LoVo (cell line): ENCODE measurements around the gene ADAM10.
"Not testable (repeated sequence)": the region's sequence is repeated elsewhere in the genome, so short reads cannot be mapped to it uniquely, and the experiment has no call there.

Experiments used
- DNase-seq: peaks from one replicate; pipeline ENCODE4 v3.0.0-alpha.2; 2016; ENCODE audit warnings: low spot score

Gene ADAM10

DNA sequence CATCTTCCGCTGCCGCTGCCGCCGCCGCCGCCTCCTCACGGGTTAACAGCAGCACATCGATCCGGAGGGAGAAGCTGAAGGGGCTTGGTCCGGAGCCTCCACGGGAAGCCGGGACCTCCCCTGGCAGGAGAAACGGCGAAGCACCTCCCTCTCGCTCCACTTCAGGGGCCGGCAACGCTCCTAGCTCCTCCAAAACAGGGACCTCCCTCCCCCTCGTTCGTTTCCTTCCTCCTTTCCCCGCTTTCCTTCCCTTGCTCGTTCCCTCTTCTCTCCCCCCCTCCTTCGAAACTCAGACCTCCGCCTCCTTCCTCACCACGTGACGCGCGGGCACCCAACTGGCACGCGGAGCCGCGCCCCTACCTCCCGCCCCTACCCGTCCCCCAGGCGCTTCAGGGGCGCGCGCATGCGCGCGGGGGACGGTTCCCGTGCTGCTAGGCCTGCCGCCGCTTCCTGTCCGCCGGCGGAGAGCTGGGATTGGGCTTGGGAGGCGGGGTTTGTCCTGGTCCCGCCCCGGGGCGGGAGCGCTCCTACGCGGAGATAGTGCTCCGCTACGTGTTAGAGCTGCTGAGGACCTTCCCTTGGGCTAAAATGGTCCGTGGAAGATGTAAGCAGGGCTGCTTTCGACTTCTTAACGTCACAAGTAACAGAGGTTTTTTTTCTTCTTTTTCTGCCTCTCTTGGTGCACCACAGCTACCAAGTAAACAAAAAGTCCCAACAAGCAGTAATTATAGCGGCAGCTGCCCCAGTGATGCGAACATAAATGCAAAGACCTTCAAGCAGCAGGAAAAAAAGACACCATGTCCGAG, at the start of gene ADAM10:
ADAM10 (minus strand) TSS at position 176 of the 806 bp plus-strand sequence; CDS start at position 3, 173 bp downstream.
- DNase-seq = peak; percentile 100

DNA sequence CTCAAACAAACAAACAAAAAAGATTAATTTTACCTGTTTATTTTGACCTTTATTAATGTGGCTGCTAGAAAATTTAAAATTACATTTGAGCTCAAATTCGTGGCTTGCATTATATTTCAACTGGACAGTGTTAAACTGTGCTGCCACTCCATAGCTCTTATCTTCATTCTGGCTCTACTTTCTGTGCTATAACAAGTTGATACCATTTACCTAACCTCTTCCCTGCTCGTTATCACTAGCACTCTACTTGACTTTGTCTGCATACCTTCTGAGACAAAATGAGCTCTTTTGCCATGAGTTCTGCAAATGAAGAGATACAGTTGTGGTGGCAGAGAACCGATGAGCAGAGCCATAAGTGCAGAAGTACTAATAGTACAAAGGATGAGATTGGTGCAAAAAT, 48.0 kb upstream of the ADAM10 start:
- DNase-seq = no peak

- no peak for DNase-seq
These were observed 46.3 kb upstream of the ADAM10 start for GRCh38 chr15:58795825-58796224.

- DNase-seq = no peak
These were observed 44.4 kb upstream of the ADAM10 start for GRCh38 chr15:58793862-58794261.

- no peak for DNase-seq
These were observed 38.7 kb upstream of the ADAM10 start for GRCh38 chr15:58788056-58788710.

DNA sequence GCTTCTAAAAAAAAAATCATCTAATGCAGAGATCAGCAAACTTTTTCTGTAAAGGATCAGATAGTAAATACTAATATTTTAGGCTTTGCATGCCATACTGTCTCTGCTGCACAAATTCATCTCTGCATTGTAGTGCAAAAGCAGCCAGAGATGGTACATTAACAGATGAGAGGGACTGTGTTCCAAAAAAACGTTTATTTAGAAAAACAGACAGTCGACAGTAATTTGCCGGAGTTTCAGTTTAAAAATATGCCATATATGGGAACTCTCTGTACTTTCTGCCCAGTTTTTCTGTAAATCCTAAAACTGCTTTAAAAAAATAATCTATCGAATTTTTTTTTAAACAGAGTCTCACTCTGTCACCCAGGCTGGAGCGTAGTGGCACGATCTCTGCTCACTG, 35.8 kb upstream of the ADAM10 start:
- DNase-seq = no peak

- DNase-seq = no peak
These were observed 30.0 kb upstream of the ADAM10 start for GRCh38 chr15:58779554-58779953.

DNA sequence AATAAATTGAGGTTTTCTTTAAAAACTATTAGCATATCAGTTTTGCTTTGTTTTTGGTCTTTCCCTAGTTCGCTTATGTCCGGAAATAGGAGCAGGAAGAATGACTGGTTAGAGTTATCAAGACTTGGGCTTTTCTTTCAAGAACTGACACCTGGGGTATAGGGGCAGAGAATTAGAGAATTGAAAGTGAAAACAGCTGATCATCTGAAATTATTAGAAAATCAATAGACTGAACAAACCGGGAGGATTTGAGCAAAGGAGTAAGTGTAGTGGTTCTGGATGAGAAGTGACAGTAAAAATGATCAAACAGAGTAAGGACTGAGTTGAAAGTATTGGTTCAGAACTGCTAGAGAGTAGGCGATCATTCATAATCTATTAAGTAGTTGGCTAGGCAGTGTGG, 27.6 kb upstream of the ADAM10 start:
- DNase-seq = no peak

- no peak for DNase-seq
These were observed 25.9 kb upstream of the ADAM10 start for GRCh38 chr15:58775402-58775801.

DNA sequence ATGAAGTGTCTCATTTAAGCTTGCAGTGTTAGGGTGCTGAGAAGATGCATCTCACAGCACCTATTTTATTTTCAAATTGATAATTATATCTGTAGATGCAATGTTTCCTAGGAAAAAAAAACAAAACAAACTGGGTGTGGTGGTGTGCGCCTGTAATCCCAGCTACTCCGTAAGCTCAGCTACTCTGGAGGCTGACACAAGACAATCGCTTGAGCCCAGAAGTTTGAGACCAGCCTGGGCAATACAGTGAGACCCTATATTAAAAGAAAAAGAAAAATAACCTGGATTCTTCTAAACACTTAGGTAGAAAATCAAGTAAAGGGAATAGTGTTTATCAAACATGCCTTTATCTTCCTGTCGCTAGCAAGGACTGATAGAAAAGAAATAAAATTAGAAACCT, 23.5 kb upstream of the ADAM10 start:
- no peak for DNase-seq

- DNase-seq = peak; percentile 42
These were observed 22.2 kb upstream of the ADAM10 start for GRCh38 chr15:58771621-58772250.

- DNase-seq = peak; percentile 100
These were observed 21.5 kb upstream of the ADAM10 start, which contains the start of gene MINDY2 for GRCh38 chr15:58770857-58771620. Gene MINDY2, plus strand, starts transcription at chr15:58771302. Its CDS starts 94 bp downstream, at chr15:58771396.

- DNase-seq = no peak
These were observed 21.0 kb upstream of the ADAM10 start for GRCh38 chr15:58770519-58770856.

DNA sequence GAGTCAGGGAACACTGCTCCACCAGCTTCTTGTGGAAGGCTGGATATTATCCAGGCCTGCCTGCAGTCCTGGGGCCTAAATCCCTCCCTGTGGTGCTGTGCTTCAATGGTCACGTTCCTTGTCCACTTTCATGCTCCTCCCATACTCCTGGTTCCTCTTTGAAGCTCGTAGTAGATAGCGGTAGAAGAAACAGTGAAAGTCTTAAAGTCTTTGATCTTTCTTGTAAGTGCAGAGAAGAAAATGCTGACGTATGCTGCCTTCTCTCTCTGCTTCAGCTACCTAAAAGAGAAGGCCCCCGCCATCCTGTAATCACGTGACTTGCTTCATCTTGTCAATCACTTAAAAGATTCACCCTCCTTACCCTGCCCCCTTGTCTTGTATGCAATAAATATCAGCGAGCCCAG, 19.1 kb upstream of the ADAM10 start:
- not testable (repeated sequence) for DNase-seq

GRCh38 chr15:58766290-58766689, 16.8 kb upstream of the ADAM10 start:
- no peak for DNase-seq

DNA sequence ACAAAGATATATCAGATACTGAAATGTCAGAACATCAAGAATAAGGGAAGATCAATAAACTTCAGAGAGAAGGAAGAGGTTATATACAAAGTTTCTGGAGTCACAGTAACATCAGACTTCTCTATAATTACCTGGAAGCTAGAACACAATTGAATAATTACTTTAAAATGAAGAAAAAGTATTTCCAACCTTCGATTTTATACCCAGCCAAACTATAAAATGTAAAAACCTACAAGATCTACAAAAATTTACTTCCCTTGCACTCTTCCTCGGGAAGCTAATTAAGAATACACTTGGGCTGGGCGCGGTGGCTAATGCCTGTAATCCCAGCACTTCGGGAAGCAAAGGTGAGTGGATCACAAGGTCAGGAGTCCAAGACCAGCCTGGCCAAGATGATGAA, 15.0 kb upstream of the ADAM10 start:
- DNase-seq = no peak

- DNase-seq = no peak
These were observed 13.2 kb upstream of the ADAM10 start for GRCh38 chr15:58762731-58763130.

GRCh38 chr15:58762285-58762684, 12.8 kb upstream of the ADAM10 start:
- DNase-seq = no peak

GRCh38 chr15:58761010-58761388, 11.5 kb upstream of the ADAM10 start:
- DNase-seq = no peak

- no peak for DNase-seq
These were observed 11.0 kb upstream of the ADAM10 start for GRCh38 chr15:58760385-58761009.

DNA sequence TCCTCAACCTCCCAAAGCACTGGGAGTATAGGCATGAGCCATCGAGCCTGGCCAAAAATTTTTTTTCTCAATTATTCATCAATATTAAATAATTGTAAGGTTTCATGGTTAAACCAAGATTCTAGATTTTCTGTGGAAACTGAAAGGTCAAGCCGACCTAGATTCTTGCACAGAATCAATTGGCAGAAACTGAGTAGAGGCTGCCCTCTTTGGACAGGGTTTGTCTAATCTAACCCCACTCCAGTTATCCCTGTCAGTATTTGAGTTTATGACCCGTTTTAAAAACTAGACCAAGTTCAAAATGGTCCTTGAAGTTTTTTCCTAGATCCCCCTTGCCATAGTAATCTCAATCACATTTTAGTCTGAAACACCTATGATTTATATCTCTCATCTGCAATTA, 8.6 kb upstream of the ADAM10 start:
- no peak for DNase-seq

DNA sequence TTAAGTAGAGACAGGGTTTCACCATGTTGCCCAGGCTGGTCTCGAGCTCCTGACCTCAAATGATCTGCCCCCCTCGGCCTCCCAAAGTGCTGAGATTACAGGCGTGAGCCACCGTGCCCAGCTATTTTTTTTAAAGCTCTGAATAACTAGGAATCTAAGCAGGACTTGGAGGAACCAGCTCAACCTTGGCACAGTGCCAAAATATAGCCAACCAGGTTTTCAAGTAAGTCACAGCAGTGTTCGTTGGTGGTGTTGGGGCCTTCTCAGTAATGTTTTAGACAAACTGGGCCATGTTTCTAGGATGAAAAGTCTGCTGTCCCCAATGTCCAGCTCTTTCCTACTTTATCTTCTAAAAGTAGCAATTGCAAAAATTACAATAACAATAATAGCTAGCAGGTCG, 6.4 kb upstream of the ADAM10 start:
- DNase-seq = peak; percentile 43
